ENCODE results near the gene RASSF1.

RASSF1 gene

DNA sequence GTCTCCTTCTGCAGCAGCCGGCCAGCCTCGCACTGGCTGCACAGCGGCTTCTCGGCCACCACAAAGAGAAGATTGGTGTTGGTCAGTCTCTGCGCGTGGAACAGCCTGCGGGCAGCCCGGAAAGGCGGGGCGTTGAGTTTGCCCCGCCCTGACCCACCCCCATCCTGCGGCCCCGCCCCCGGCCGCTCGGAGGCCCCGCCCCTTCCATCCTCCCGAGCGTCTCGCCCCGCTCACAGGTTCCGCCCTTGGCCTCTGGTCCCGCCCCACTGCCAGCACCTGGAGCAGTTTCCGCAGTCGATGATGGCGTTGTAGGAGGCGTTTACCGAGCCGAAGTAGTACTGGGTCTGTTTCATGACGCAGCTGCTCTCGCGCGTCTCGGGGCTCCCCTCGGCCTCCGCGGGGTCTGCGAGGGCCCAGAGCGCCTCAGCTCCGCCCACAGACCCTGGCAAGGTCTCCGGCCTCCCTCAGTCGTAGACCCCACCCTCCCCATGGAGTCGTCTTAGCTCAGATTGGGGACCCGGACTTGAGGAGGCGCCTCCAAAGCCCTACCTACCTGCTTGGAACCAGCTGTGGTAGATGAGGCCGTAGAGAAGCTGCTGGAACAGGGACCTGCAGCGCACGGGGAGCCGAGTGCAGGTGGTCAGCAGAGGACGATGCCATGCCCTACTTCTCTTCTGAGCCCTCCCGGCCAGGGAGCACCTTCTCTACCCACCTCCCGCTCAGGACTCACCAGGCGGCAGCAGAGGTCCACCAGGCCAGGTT, 24.6 kb upstream of the RASSF1 start:
- DNase-seq = peak; percentile 90 to 95 (median 93)

DNA sequence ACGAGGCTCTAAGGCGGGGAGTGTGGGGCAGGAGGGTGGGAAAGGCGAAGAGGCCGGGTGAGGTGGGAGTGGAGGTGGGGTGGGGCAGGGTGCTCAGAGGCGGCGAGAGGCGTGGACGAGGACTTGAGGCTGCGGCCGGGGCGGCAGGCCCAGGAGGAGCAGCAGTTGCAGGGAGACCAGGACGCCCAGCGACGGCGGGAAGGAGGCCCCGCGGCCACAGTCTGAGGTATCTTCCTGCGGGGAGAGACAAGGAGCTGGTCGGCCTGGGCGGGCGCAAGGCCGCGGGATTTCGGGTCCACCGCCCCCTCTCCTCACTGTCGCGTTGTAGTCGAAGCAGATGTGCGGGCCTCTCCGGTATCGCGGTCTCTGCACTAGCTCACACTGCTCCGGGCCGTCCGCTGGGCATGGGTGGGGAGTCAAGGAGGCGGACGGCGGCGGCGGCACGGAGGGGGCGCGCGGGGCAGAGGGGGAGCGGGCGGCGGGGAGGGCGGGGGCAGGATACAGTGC, 24.0 kb upstream of the RASSF1 start:
- no peak for DNase-seq

DNA sequence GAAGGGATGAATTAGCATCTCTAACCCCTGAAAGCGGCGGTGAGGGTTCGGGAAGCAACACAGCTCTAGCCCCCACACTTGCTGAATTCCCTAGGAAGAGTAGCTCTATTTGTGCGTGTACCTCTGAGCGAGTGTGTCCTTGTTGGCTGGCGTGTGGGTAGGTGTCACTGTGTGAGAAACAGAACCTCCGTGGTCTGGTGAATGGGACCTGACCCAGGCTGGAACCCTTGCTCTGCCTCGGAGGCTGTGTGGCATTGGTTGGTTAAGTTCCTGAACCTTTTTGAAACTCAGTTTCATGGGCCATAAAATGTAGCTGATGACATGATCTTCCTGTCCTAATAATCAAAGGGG, 19.1 kb upstream of the RASSF1 start:
- DNase-seq = no peak

DNA sequence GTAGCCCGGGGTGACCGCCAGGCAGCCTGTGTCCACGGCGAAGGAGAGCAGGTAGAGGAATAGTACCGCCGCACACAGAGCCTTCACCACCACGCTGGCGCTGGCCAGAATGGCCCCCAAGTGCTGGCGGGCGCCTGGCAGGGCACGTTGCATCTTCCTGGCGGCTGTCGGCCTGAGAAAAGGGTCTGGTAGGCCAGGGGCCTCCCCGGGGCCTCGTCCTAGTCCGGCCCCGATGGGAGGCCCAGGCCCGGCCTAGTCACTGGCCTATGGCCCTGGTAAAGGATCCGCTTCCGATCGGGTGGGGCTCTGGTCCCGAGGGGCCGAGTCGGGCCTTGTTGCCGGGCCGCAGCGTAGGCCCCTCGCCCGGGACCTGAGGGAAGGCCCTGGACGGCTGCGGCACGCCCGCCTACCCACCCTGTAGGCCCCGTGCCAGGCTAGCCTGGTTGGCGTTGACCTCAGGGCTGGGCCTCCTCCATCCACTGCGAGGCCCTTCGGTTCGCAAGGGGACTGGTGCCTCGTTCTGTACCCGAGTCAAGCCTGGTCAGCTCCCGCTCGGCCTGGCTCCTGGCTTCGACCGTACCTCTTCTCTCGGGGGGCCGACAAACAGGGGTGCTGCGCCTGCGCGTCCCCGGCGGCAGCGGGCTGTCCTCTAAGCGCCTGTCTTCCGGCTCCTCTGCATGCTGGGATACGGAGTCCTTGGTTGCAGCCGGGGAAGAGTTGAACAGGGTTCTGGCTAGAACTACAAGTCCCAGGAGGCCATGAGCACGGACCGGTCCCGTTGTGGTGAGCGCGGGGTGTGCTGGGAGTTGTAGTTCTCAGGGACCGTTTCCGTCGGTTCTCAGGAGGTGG, 18.5 kb upstream of the RASSF1 start, which contains the start of gene TMEM115:
TSS of gene TMEM115 (minus strand) at position 611 of the 849 bp plus-strand sequence. CDS start at position 153, 458 bp downstream.
- DNase-seq = peak; percentile 84 to 96 (median 94)

DNA sequence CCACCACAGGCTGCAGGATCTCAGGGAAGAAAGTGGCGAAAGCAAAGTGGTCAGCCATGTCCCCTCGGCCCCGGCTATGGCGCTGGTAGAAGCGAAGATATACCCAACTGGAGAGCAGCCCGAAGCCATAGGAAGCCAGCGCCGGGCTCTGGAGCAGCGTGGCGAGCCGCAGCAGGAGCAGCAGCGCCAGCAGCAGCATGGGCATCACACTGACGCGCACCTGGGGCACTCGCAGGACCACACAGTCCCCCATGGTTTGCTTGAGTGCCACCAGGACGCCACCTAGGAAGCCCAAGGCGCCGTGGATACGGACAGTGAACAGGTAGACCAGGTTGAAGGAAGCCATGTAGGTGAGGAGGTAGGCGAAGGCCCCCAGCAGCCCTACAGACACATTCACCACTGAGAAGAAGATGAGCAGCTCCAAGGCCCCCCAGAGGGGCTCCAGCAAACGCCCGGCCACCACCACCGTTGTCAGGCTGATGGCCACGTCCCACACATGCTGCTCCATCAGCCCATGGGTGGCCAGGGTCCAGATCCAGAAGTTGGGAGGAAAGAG, 17.8 kb upstream of the RASSF1 start:
- DNase-seq = no peak

DNA sequence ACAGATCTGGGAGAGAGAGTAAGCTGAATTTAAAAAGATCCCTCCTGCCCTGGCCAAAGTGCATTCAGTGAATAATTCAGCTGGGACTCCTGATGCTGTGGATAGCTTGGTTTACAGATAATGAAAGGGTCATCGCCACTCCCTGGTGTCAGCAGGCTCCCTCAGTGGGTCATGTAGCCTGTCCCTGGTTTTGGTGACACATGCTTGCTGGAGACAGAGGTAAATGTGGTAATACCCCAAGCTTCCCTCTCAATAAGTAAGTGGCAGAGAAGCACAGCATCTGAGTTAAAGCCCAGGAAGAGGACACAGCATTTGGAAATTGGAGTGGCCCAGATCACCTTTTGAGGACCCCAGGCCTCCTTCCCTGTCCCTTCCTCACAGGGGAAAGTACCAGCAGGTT, 16.8 kb upstream of the RASSF1 start:
- no peak for DNase-seq

DNA sequence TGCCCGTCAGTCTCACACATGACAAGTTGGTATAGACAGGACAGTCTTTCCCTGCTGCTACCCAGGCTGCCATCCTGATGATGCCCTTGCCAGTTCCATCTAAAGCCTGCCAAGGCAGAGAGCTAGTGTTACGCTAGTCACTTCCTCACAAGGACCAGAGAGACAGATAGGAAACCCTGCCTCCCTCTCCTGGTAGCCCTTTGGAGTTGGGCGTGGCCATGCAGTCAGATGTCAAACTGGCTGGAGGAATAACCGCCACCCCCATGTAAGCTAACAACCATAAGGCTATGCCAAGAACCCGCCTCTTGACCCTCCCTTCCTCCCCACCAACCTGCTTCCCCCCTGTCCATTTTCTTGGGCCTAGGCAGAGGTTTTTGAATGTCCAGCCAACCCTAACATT, 15.9 kb upstream of the RASSF1 start:
- no peak for DNase-seq

DNA sequence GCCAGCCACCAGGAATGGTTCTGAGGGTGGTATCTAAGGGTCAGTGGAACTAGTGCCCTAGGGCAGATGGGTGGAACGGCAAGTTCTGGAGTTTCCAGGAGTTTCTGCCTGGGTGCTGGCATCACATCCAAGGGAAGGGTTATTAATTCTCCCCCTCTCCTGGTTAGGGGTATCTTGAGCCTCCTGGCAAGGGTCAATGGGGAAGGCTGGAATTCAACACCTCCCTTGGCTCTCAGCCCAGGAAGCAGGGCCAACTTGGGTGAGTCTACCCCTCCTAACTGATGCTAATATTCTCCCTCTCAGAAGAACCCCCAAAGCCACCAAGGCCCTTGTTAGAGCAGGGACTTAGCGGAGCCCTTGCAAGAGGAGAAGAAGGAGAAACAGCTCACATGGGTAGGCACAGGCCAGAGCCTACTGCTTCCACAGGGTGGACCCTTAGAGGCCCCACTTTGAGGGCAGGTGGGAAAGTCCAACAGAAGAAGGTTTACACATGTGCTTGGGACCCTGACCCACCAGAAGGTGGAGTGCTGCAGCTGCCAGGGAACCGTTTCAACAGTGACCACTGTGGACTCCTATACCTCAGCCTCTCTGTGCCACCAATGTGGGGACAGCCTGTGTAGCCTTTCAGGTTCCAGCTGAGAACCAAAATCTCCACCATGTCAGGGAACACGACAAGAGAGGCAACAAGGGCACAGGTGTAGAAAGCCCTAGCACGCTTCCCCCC, 15.4 kb upstream of the RASSF1 start:
- DNase-seq = no peak

DNA sequence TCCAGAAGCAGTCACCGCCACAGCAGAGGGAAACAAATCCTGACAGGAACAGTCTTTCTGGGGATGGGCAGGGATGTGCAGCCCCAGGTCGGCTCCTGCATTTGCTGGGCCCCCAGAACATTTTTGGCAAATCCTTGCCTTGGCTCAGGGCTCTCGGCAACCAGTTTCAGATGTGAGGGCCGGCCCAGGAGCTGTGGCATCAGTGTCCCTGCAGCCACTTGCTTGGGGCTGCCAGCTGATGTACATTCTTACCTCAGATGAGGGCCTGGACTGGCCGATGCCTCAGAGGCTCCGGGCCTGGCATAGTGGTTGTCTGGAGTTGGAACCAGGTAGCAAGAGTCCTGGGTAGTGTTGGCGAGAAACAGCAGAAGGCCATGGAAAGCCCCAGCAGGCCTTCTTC, 14.2 kb upstream of the RASSF1 start:
- DNase-seq = no peak

DNA sequence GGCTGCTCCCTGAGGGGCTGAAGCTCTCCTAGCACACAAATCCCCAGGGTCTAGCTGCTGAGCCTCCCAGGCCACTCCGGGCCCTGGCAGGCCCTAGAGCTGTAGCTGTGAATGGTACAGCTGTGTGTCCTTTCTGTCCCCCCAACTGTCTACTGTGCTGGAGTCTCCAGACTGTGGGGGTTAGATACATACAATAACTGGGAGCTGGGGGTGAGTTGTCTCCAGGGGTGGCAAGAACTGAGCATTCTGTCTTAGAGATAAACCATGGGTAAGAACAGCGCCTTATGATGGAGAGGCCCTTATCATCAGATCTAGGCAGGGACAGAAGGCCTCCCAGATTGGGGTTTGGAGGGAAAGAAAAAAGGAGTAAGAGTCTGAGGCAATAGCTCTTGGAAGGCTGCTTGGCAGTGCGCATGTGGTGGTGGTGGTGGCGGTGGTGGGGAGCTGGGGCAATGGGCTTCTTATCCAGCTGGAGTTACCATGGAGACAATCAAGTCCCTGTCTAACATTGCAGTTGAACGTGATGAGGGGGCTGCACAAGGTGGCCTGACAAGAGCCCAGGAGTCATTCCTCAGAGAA, 13.6 kb upstream of the RASSF1 start:
- DNase-seq = no peak

DNA sequence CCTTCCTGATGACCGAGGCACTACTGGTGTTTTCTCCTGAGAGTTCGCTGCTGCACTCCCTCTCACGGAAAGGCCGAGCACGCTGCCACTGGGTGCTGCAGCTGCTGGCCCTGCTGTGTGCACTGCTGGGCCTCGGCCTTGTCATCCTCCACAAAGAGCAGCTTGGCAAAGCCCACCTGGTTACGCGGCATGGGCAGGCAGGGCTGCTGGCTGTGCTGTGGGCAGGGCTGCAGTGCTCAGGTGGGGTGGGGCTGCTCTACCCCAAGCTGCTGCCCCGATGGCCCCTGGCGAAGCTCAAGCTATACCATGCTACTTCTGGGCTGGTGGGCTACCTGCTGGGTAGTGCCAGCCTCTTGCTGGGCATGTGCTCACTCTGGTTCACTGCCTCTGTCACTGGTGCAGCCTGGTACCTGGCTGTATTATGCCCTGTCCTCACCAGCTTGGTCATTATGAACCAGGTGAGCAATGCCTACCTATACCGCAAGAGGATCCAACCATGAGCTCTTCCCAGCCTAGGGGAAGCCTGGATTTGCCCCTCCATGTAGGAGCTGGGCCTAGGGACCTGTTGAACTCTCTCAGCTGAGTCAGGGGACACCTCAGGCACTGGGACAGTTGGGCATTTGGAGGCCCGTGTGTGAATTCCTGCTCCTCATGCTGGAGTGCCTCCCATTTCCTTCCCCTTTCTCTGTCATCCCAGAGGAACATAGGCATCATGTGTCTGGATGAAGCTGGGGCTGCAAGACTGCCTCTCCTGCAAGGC, 12.8 kb upstream of the RASSF1 start:
- DNase-seq = no peak

DNA sequence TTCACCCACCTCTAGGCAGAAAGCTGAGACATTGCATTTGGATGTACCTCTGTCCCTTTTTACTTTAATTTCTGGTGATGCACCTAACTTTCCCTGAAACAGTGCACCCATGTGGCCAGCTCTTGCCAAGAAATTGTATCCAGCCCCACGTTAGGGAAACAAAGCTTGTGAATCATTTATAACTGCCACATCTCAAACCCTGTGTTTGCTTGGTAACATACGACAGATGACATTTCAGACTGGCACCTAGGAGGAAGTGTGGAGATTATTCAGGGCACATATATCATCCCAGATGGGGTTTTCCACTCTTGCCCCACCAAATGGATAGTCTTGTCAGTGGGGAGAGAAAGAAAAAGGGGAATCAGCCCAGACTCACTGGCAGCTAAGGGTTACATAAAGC, 12.1 kb upstream of the RASSF1 start:
- DNase-seq = no peak

DNA sequence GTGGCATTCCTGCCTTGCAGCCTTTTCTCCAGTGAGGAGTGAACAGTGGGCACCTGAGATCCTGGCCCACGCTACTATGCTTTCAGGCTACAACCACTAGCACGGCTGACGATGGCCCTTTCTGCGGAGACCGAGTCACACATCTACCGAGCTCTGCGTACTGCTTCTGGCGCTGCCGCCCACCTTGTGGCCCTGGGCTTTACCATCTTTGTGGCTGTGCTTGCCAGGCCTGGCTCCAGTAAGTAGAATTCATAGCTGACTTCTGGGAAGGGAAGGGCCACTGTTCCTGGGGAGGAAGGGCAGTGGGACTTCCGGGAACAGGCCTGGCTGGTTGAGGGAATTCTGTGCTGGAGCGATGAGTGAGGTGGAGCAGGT, 10.7 kb upstream of the RASSF1 start:
- DNase-seq = no peak

DNA sequence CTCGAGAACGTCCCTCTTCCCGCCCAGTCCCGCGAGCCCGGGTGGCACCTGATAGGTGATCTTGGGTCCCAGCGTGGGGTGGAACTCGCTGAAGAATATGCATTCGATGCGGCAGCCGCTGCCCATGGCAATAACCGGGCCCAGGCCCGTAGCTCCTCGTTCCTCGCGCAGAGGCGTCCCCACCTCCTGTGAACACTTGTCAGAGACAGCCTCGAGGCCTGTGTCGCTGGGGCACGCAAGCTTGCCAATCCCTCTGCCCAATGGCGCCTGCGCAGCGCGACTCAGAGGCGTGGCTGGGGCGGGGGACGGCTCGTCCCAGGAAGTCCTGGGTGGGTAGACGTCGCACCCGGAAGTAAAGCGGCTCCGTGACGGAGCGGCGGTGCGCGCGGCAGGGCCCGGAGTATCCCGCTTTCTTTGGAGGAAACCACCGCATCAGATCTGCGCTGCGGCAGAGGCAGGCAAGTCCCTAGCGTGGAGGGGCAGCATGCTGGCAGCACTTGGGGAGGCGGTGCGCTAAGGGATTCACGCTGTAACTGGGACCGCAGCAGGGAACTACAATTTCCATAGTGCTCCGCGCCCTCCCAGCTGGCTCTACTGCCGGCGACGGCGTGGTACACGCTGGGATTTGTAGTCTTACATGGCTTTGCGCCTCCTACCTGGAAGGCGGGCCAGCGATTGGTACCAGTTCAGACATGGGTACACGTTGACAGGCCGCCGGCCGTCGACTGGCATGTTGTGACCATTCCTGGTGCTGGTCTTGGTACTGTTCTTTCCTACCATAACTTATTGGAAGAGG, 10.1 kb upstream of the RASSF1 start, which contains the start of the genes CYB561D2 and NPRL2:
TSS of gene CYB561D2 (plus strand) at position 336 of the 796 bp plus-strand sequence. CDS start 572 bp downstream, outside the sequence.
TSS of gene NPRL2 (minus strand) at position 249 of the 796 bp plus-strand sequence. CDS start at position 126, 123 bp downstream.
- DNase-seq = peak; percentile 97 to 99 (median 98)

DNA sequence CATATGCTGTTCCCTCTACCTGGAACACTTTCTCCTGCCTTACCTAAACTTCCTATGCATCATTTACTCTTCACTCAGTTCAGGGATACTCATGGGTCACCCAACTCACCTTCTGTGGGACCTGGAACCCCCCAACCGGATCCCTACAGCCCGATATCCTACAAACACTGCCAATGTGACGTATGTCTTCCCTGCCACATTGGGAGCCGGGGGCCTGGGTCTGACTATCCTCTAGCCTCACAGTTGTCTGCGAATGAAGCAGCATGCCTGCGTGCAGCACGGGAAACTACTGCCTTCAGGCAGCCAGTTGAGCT, 9.5 kb upstream of the RASSF1 start:
- no peak for DNase-seq

DNA sequence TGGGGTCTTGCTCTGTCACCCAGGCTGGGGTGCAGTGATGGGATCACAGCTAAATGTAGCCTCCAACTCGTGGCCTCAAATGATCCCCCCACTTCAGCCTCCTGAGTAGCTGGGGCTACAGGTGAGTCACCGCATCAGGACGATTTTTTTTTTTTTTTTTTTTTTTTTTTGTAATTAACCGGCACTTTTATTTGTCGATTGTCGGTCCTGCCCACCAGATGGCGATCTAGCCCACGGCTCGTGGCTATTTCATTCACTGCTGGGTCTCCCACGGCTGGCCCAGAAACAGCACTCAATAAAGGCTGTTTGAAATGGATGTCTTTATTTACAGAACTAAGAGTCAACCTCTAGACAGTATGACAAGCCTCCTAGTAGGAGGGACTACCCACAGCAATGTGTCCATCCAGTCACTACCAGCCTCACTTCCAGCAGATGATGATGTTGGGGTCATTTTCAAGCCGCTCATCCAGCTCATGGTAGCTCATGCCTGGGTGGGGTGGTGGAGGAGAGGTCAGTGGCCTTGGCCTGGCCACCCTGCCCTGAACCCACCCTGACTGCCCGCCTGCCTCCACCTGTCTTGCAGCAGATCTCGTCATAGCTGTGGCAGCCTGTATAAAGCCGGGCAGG, 6.7 kb upstream of the RASSF1 start:
- DNase-seq = peak; percentile 45 to 71 (median 66)

DNA sequence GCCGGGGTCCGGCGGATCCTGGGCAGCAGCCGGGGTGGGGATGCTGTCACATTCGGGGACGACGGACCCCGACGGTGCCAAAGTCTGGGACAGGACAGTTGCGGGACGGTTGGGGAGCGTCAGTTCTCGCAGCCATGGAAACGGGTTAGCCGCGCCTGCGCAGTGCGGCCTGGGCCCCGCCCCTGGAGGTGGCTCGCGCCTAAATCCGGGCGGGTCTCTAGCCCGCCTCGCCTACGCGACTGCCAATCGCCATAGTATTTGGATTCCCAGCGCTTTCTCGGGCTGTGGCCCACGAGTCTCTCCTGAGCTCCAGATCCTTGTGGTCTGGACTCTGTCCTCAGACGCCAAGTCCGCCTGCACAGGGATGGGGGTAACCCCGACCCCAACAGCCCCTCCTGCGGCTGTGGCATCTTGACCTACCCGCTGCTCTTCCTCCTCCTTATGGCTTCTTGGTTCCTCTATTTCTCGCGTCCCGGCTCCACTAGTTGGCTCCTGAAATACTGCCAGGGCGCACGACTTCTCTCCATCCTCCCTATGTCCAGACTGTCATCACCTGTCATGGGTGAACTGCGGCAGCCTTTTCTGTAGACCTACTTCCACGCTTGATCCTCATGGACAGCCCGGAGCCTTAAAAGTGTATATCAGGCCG, 5.1 kb upstream of the RASSF1 start, which contains the start of gene ZMYND10:
TSS of gene ZMYND10 (minus strand) at position 147 of the 649 bp plus-strand sequence. CDS start 153 bp downstream, outside the sequence.
- peak; percentile 52 to 75 (median 72) for DNase-seq

DNA sequence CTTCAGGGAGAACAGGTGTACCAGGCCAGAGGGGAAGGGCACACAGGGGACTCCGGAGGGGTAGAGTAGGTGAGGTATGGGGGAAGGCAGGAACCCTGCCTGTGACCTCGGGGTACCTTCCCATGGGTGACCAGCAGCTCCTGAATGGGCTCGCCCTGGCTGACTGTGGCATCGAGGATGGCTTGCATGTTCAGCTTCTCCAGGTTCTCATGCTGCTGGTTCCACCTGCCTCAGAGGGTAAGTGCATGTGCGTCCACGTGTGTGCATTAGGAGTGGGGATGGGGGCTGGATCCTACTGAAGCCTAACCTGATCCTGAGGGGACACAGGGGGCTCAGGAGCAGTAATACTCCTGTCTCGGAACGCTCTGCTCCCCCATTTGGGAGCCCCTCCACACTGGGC, 4.4 kb upstream of the RASSF1 start:
- no peak for DNase-seq

DNA sequence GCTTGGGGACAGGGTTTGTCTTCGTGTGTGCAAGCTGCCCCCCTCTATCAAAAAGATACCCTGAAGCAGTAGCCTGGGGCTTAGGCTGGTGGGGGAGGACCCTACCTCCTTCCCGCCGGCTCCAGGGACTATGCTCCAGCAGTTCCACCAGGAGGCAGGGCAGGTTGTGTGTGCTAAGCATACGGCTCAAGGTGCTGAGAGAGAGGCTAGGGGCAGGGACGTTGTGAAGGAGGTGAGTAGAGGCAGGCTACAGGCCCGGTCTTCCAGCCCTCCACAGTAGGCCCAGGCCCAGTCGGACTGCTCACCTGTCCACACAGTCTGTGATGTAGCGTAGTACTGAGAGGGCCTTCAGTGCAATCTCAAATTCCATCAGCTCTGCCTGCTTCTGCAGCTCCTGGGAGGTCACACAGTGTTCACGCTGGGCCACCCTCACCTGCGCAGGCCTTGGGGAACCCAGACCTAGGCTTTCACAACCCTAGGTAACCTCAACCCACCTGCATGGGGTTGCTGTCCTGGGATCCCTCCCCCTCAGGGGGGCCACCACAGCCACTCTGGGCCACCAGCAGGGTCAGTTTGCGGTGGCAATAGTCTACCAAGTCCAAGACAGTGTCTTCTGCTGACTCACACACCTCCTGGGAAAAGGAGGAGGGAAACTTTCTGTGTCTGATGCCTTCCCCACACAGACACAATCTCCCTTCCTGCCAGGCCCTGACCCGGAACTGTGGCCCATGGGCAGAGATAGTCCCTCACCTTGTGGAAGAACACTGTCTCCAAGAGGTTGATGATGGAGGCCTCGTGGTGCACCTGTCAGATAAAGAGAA, 2.4 kb upstream of the RASSF1 start:
- no peak for DNase-seq
